GM06990 (cell line): Measurements from ENCODE around the gene NTF4.

Experiments used
- DNase-seq: peaks from one replicate; pipeline ENCODE4 v3.0.0-alpha.2; 2011; ENCODE audit not compliant: insufficient read length; ENCODE audit errors: extremely low read depth
- H3K27me3 ChIP-seq: replicated peaks from 2 replicates; pipeline ENCODE4 v1.6.0; 2011; ENCODE audit warnings: low read length; ENCODE audit not compliant: control insufficient read depth, insufficient read depth
- H3K36me3 ChIP-seq: 2 replicates; pipeline ENCODE4 v1.5.1; 2011; ENCODE audit warnings: low read length; ENCODE audit not compliant: control insufficient read depth, insufficient read depth
- H3K4me3 ChIP-seq: replicated peaks from 2 replicates; pipeline ENCODE4 v1.5.1; 2011; ENCODE audit warnings: low read depth, mild to moderate bottlenecking, control low read depth, low read length
- TF ChIP-seq, protein P1 (sequence below): IDR thresholded peaks from 2 replicates; pipeline ENCODE4 v1.5.1; 2011; ENCODE audit warnings: low read length, control low read depth, mild to moderate bottlenecking, inconsistent platforms; ENCODE audit not compliant: insufficient read depth, poor library complexity, severe bottlenecking

NTF4 gene

DNA sequence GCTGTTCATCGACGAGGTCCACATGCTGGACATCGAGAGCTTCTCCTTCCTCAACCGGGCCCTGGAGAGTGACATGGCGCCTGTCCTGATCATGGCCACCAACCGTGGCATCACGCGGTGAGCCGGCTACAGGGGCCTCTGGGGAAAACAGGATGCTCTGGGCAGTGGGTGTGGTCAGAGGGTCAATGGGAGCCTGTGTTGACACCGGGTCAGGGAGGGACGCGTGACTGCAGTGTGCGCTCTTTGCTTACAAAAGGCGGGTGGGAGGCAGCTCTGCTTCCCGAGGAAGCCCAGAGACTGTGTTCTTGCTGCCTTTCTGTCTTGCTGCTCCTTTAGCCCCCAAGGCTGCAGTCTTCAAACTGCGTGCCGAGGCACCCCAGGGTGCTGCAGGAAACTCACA is 53.4 kb downstream of the NTF4 start:
- TF ChIP-seq, protein P1, sequence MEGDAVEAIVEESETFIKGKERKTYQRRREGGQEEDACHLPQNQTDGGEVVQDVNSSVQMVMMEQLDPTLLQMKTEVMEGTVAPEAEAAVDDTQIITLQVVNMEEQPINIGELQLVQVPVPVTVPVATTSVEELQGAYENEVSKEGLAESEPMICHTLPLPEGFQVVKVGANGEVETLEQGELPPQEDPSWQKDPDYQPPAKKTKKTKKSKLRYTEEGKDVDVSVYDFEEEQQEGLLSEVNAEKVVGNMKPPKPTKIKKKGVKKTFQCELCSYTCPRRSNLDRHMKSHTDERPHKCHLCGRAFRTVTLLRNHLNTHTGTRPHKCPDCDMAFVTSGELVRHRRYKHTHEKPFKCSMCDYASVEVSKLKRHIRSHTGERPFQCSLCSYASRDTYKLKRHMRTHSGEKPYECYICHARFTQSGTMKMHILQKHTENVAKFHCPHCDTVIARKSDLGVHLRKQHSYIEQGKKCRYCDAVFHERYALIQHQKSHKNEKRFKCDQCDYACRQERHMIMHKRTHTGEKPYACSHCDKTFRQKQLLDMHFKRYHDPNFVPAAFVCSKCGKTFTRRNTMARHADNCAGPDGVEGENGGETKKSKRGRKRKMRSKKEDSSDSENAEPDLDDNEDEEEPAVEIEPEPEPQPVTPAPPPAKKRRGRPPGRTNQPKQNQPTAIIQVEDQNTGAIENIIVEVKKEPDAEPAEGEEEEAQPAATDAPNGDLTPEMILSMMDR, result no peak
- no peak overlapping the region for H3K4me3 ChIP-seq
- H3K27me3 ChIP-seq, result no peaks in the 10 kb centered on the region
- DNase-seq, result no peak
- peaks cover 34% of the 10 kb centered on the region for H3K36me3 ChIP-seq
